ENCODE measurements around the gene NACA2.
"Not testable (repeated sequence)": the region's sequence is repeated elsewhere in the genome, so short reads cannot be mapped to it uniquely, and the experiment has no call there.

NACA2 gene

GRCh38 chr17:61575352-61575975 is 15.6 kb downstream of the NACA2 start:
- DNase-seq = no peak

- peak; percentile 15 for DNase-seq
Measured at GRCh38 chr17:61574542-61575351, 16.3 kb downstream of the NACA2 start.

GRCh38 chr17:61572547-61572946 is 18.5 kb downstream of the NACA2 start:
- not testable (repeated sequence) for DNase-seq

- DNase-seq = no peak
Measured at GRCh38 chr17:61571624-61572023, 19.4 kb downstream of the NACA2 start.

GRCh38 chr17:61570118-61570517 is 20.9 kb downstream of the NACA2 start:
- no peak for DNase-seq

- DNase-seq = not testable (repeated sequence)
Measured at GRCh38 chr17:61569525-61569924, 21.5 kb downstream of the NACA2 start.

GRCh38 chr17:61568219-61569072 is 22.6 kb downstream of the NACA2 start:
- no peak for DNase-seq

GRCh38 chr17:61567045-61567802 is 23.8 kb downstream of the NACA2 start:
- no peak for DNase-seq

- not testable (repeated sequence) for DNase-seq
Measured at GRCh38 chr17:61566448-61566847, 24.6 kb downstream of the NACA2 start.

- DNase-seq = not testable (repeated sequence)
Measured at GRCh38 chr17:61565850-61566249, 25.2 kb downstream of the NACA2 start.

- DNase-seq = no peak
Measured at GRCh38 chr17:61565213-61565612, 25.8 kb downstream of the NACA2 start.

GRCh38 chr17:61562287-61562686 is 28.7 kb downstream of the NACA2 start:
- DNase-seq = no peak

- no peak for DNase-seq
Measured at GRCh38 chr17:61561354-61561753, 29.7 kb downstream of the NACA2 start.

- no peak for DNase-seq
Measured at GRCh38 chr17:61560071-61560470, 30.9 kb downstream of the NACA2 start.

GRCh38 chr17:61556224-61557188 is 34.5 kb downstream of the NACA2 start:
- DNase-seq = no peak

- no peak for DNase-seq
Measured at GRCh38 chr17:61555127-61555566, 35.9 kb downstream of the NACA2 start.

GRCh38 chr17:61554209-61554608 is 36.8 kb downstream of the NACA2 start:
- no peak for DNase-seq

- not testable (repeated sequence) for DNase-seq
Measured at GRCh38 chr17:61552560-61552959, 38.5 kb downstream of the NACA2 start.

- peak; percentile 18 for DNase-seq
Measured at GRCh38 chr17:61551255-61551742, 39.7 kb downstream of the NACA2 start.

- no peak for DNase-seq
Measured at GRCh38 chr17:61547113-61547512, 43.9 kb downstream of the NACA2 start.

- DNase-seq = no peak
Measured at GRCh38 chr17:61545335-61545938, 45.6 kb downstream of the NACA2 start.
